Measurements from ENCODE around the gene KIAA1191. TPM values are rescaled to one million over a fixed set of nuclear protein-coding genes. Genes with fewer than 3 reads are reported as not detected.

KIAA1191 gene
- total and polyA plus RNA-seq, 2 of the 8 experiments (the other 6 are each of a cell fraction or from before 2014, with no cell fraction given): 86.4 to 88.0 TPM

DNA sequence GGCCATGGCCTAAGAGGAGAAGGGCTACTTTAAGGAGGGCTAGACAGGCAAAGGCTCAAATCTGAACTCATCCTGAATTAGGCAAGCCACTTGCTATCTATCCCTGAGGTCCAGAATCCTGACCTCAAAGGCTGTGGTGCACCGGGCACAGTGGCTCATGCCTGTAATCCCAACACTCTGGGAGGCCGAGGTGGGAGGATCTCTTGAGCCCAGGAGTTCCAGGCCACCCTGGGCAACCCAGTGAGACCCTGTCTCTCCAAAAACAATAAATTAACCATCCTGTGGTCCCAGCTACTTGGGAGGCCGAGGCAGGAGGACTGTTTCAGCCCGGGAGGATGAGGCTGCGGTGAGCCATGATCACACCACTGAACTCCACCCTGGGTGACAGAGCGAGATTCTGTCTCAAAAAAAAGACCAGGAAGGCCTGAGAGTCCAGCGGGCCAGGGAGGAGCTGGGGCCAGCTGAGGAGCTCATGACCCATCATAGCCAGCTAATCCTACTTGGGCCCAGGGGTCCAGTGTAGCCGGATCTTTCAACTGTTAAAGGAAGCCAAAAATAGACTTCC is 22.9 kb upstream of the KIAA1191 start:
- Histone ChIP-seq H3K79me1 (ENCODE audit: low read depth, low read length) (peaks cover 7% of the 10 kb centered on the region; the same call in 1 of the 2 replicates), H4K5ac (ENCODE audit: insufficient read length, low read depth, low read length) (no peak overlapping the region), H2BK120ac (replicated peaks; ENCODE audit: low read depth, low read length) (no peak overlapping the region), H3K9ac (replicated peaks in 1 of 4; ENCODE audit: extremely low read depth in 1 of 4, low read depth in 3 of 4, low read length in 3 of 4) (no peak overlapping the region), H3K56ac (replicated peaks; ENCODE audit: insufficient read length, low read depth, low read length) (no peak overlapping the region), H3K18ac (ENCODE audit: extremely low read depth, low read length) (no peak overlapping the region), H3K14ac (ENCODE audit: insufficient read length) (no peak overlapping the region), H4K8ac (ENCODE audit: extremely low read depth, insufficient read depth, low read length) (no peak overlapping the region), H4K20me1 (replicated peaks in 1 of 2; ENCODE audit: control insufficient read depth in 1 of 2, insufficient read depth in 2 of 2, low read length in 2 of 2) (peaks cover 6 to 8% of the 10 kb centered on the region in 2 experiments), H3K79me2 (ENCODE audit: control insufficient read depth in 1 of 2, insufficient read depth in 2 of 2, low read length in 2 of 2) (peaks cover 0 to 29% of the 10 kb centered on the region in 2 experiments), H3K4me3 (ENCODE audit: extremely low read depth in 1 of 4, insufficient read depth in 2 of 4, low read depth in 3 of 4, low read length in 4 of 4) (no peak overlapping the region), H3K36me3 (ENCODE audit: control insufficient read depth in 2 of 4, insufficient read depth in 4 of 4, low read length in 3 of 4) (peaks cover 26 to 52% (median 33%) of the 10 kb centered on the region in 4 experiments), H3K27ac (ENCODE audit: low read depth, low read length) (no peak overlapping the region), H3K4ac (replicated peaks; ENCODE audit: insufficient read length, low read depth, low read length) (no peak overlapping the region), H3K4me1 (replicated peaks in 1 of 4; ENCODE audit: control insufficient read depth in 3 of 4, insufficient read depth in 4 of 4, low read length in 3 of 4) (peaks cover 0 to 5% (median 1%) of the 10 kb centered on the region in 4 experiments; a peak in 2 of 7 replicates), H2AK5ac (ENCODE audit: low read depth, low read length) (no peak overlapping the region), H3K27me3 (replicated peaks in 1 of 4; ENCODE audit: control insufficient read depth in 3 of 4, extremely low read depth in 1 of 4, insufficient read depth in 3 of 4, low read length in 3 of 4) (no peaks in the 10 kb centered on the region), H2BK15ac (ENCODE audit: low read length) (no peak overlapping the region), H4K91ac (replicated peaks; ENCODE audit: insufficient read length, low read length) (no peak overlapping the region), H3K9me3 (ENCODE audit: insufficient read depth in 2 of 2, low read depth in 1 of 2, low read length in 1 of 2) (no peaks in the 10 kb centered on the region), H3K23me2 (ENCODE audit: low read depth, low read length) (peaks cover 9% of the 10 kb centered on the region; the same call in 1 of the 2 replicates), H3K23ac (ENCODE audit: insufficient read length) (no peak overlapping the region), H2BK12ac (ENCODE audit: low read depth, low read length) (no peak overlapping the region), H2BK5ac (ENCODE audit: low read depth, low read length) (no peak overlapping the region), H2BK20ac (ENCODE audit: low read length) (no peak overlapping the region), H2AFZ (ENCODE audit: low read length) (no peak overlapping the region), H3K4me2 (ENCODE audit: insufficient read depth in 1 of 2, low read depth in 2 of 2, low read length in 2 of 2) (no peak overlapping the region)
- FAIRE-seq (no peak), DNase-seq (ENCODE audit: low read depth in 1 of 2, low spot score in 2 of 2) (no peak)
- ChIA-PET POLR2A (ENCODE audit: partially characterized antibody) (interaction anchor here (1.1 to 9.4 kb wide), 4 partner anchors 12 to 149 kb away, joined by 3 to 93 read pairs (median 7); partner anchors contain the start of gene ARL10), CTCF (ENCODE audit: partially characterized antibody) (no interaction called here)
- WGBS, 2 experiments (ENCODE audit: extremely low coverage in 1 of 2, insufficient coverage in 1 of 2, insufficient read length in 1 of 2, insufficient replicate concordance in 2 of 2, low coverage in 1 of 2, low lambda C conversion rate in 2 of 2, missing lambda C conversion rate in 1 of 2): 90% methylated on average over 8 of the region's 8 CpGs; no CpG with 5 or more reads in 1 of the 2 experiments
- TF ChIP-seq ASH2L (IDR thresholded peaks at IDR 0.05; ENCODE audit: low read length): no peak
